ENCODE results near the gene OXTR. TPM values are rescaled to one million over a fixed set of nuclear protein-coding genes. Genes with fewer than 3 reads are reported as not detected.

Gene OXTR
- total RNA-seq, 4 donors from 2014 or later, result 0.42 to 3.6 (median 1.6) TPM

DNA sequence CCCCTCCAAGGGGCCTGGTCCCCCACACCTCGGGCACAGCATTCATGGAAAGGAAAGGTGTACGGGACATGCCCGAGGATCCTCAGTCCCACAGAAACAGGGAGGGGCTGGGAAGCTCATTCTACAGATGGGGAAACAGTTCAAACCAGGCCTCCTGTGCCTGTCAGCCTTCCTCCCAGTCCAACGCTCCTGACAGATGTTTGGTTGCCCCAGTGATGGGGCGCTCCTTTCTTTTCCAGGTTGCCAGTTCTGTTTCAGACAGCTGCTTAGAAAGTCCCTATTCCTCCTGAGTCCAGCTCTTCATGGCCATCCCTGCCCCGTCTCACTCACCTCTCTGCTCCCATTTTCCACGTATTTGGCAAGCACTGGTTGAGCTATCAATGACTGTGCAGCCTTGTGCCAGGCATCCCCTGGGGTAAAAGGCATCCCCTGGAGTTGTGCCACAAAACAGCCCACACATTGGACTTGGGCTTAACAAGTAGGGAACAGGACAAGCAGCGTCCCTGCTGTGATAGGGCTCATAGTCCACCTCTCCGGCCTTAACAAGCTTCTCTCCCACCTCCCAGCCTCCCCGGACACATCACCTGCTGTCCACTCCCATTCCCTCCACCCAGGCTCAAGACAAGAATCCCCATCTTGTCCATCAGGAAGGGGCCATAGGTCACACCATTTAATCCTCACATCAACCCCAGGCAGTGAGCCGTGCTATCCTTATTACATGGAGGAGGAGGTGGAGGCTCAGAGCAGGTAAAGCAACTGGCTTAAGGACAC, 6.6 kb downstream of the OXTR start:
- 91% methylated on average over 10 of the region's 11 CpGs for WGBS
- no peak overlapping the region for H3K27ac ChIP-seq (replicated peaks in 1 of 4)
- no peak for TF ChIP-seq POLR2AphosphoS5 (IDR thresholded peaks at IDR 0.05)
- TF ChIP-seq POLR2A (IDR thresholded peaks at IDR 0.05; ENCODE audit: low read depth), result no peak
- TF ChIP-seq, protein P1, sequence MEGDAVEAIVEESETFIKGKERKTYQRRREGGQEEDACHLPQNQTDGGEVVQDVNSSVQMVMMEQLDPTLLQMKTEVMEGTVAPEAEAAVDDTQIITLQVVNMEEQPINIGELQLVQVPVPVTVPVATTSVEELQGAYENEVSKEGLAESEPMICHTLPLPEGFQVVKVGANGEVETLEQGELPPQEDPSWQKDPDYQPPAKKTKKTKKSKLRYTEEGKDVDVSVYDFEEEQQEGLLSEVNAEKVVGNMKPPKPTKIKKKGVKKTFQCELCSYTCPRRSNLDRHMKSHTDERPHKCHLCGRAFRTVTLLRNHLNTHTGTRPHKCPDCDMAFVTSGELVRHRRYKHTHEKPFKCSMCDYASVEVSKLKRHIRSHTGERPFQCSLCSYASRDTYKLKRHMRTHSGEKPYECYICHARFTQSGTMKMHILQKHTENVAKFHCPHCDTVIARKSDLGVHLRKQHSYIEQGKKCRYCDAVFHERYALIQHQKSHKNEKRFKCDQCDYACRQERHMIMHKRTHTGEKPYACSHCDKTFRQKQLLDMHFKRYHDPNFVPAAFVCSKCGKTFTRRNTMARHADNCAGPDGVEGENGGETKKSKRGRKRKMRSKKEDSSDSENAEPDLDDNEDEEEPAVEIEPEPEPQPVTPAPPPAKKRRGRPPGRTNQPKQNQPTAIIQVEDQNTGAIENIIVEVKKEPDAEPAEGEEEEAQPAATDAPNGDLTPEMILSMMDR (IDR thresholded peaks at IDR 0.05), result no peak
- no peak for TF ChIP-seq EP300 (IDR thresholded peaks at IDR 0.05)
- DNase-seq (ENCODE audit: extremely low spot score), result no peak
- H3K27me3 ChIP-seq, result peaks cover 0 to 20% (median 2%) of the 10 kb centered on the region in 4 donors
- peaks cover 4 to 9% (median 7%) of the 10 kb centered on the region in 4 donors for H3K4me1 ChIP-seq
- H3K4me3 ChIP-seq, result no peak overlapping the region
- intact Hi-C loops (cut with DNase I), result no loop called here
- H3K9me3 ChIP-seq, result no peaks in the 10 kb centered on the region
- no peaks in the 10 kb centered on the region for H3K36me3 ChIP-seq

DNA sequence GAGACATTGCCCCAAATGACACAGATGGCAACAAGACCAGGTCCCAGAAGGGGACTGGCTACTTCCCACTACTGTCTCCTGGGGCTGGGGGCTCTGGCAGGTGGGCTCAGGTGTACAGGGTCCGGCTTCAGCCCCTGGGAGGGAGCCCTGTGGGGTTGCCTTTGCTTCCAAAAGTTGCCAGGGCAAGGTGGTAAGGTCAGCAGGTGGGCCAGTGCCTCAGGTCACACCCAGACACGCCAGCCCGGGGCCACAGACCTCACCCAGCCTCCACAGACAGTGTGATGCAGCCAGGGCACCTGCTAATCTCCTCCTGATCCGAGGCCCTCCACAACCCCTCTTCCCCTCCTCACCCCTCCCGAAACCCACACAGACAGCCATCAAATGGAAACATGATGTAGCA, 7.5 kb downstream of the OXTR start:
- 100% methylated on average over 1 of the region's 5 CpGs for WGBS
- intact Hi-C loops (cut with DNase I), result no loop called here

DNA sequence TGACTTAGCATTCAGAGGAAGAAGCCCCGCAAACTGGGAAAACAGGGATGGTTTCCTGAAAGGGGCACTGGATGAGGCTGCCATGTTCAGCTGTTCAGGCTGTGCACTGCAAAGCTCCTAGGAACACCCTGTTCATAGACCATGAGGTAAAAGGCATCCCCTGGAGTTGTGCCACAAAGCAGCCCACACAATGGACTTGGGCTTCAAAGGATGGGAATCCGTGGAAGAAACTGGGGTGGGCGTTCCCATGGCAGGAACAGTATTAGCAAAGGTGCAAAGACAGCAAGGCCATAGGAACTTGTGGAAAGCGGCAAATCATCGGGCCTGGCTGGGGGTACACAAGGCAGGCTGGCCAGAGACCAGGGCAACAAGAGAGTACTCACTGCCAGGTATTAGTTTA, 8.9 kb downstream of the OXTR start:
- DNase-seq (ENCODE audit: extremely low spot score), result no peak
- no peaks in the 10 kb centered on the region for H3K4me1 ChIP-seq
- H3K36me3 ChIP-seq, result no peaks in the 10 kb centered on the region
- no peaks in the 10 kb centered on the region for H3K9me3 ChIP-seq
- H3K27ac ChIP-seq (replicated peaks in 1 of 4), result no peak overlapping the region
- 90% methylated on average over 5 of the region's 5 CpGs for WGBS
- peaks cover 0 to 3% (median 0%) of the 10 kb centered on the region in 4 donors for H3K27me3 ChIP-seq
- H3K4me3 ChIP-seq, result no peak overlapping the region
- TF ChIP-seq POLR2A (IDR thresholded peaks at IDR 0.05; ENCODE audit: low read depth) (no peak), EP300 (IDR thresholded peaks at IDR 0.05) (no peak), POLR2AphosphoS5 (IDR thresholded peaks at IDR 0.05) (no peak)
- TF ChIP-seq, protein P1 (IDR thresholded peaks at IDR 0.05), result no peak
- intact Hi-C loops (cut with DNase I), result no loop called here

More for the DNA sequence above, 7.5 kb downstream of the OXTR start:
- Histone ChIP-seq H3K9me3 (no peaks in the 10 kb centered on the region), H3K27ac (replicated peaks in 1 of 4) (no peak overlapping the region), H3K27me3 (peaks cover 0 to 11% (median 0%) of the 10 kb centered on the region in 4 donors), H3K36me3 (no peaks in the 10 kb centered on the region), H3K4me1 (no peaks in the 10 kb centered on the region), H3K4me3 (no peak overlapping the region)
- TF ChIP-seq POLR2A (IDR thresholded peaks at IDR 0.05; ENCODE audit: low read depth) (no peak), POLR2AphosphoS5 (IDR thresholded peaks at IDR 0.05) (no peak), EP300 (IDR thresholded peaks at IDR 0.05) (no peak)
- TF ChIP-seq, protein P1 (IDR thresholded peaks at IDR 0.05), result no peak
- DNase-seq (ENCODE audit: extremely low spot score), result no peak

DNA sequence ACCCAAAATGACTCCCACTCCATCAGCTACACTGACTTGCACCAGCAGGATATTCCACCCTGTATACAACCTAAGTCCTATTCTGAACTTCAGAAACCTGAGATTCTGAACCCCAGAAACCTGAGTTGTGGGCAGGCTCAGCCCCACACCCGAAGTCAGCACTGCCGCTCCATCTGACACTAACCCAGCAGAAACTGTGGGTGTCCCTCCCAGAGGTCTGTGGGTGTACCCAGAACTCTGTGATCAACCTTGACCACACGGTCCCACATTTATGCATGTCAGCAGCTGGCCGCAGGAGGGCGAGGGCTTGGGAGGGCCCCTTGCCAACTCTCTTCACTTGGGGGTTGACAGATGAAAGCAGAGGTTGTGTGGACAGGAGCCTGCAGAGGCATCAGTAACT, 9.3 kb downstream of the OXTR start:
- H3K27me3 ChIP-seq, result peaks cover 0 to 3% (median 0%) of the 10 kb centered on the region in 4 donors
- H3K9me3 ChIP-seq, result no peaks in the 10 kb centered on the region
- intact Hi-C loops (cut with DNase I), result no loop called here
- no peak for DNase-seq (ENCODE audit: extremely low spot score)
- no peak overlapping the region for H3K4me3 ChIP-seq
- WGBS, result no CpG with 5 or more reads among the region's 5 CpGs
- no peaks in the 10 kb centered on the region for H3K4me1 ChIP-seq
- TF ChIP-seq, protein P1 (IDR thresholded peaks at IDR 0.05), result no peak
- TF ChIP-seq POLR2AphosphoS5 (IDR thresholded peaks at IDR 0.05) (no peak), EP300 (IDR thresholded peaks at IDR 0.05) (no peak), POLR2A (IDR thresholded peaks at IDR 0.05; ENCODE audit: low read depth) (no peak)
- H3K27ac ChIP-seq (replicated peaks in 1 of 4), result no peak overlapping the region
- H3K36me3 ChIP-seq, result no peaks in the 10 kb centered on the region

All from esophagus muscularis mucosa (tissue), 4 donors.